Gastrocnemius medialis (tissue), 4 donors: ENCODE data around the gene GABARAPL2.

Experiments used
- POLR2A ChIP-seq, 2 donors: fragments of 450-650 bp; IDR thresholded peaks; one replicate each; pipeline ENCODE4 v1.6.1; 2017; ENCODE audit warnings: antibody characterized with exemption in 2 of 2, mild to moderate bottlenecking in 2 of 2, moderate library complexity in 2 of 2
- TF ChIP-seq, protein P1 (sequence below), 5 experiments: fragments of 450-650 bp in 3 of 5; fragments of 200-600 bp in 2 of 5; sonication (generic) in 2 of 5; IDR thresholded peaks in 4 of 5; conservative IDR thresholded peaks in 1 of 5; 1 replicate in 4 of 5; 2 replicates in 1 of 5; pipeline ENCODE4 v1.5.1; 2016 to 2019; ENCODE audit warnings: antibody characterized with exemption in 5 of 5, mild to moderate bottlenecking in 3 of 5, moderate library complexity in 3 of 5

DNA sequence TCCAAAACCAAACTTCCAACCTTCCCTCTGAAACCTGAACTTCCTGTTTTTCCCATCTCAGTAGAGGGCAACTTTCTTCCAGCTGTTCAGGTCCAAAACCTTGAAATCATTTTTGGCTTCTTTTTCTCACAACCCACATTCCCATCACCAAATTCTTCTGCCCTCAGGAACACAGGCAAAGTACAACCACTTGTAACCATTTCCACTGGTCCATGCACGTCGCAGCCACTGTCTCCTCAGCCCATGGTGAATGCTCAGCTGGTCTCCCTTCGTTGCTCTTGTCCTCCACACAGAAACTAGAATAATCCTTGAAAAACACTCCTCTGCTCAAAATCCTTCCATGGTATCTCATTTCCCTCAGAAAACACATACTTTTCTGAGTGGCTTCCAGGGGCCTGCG lies 60.6 kb downstream of the GABARAPL2 start:
- TF ChIP-seq, protein P1, sequence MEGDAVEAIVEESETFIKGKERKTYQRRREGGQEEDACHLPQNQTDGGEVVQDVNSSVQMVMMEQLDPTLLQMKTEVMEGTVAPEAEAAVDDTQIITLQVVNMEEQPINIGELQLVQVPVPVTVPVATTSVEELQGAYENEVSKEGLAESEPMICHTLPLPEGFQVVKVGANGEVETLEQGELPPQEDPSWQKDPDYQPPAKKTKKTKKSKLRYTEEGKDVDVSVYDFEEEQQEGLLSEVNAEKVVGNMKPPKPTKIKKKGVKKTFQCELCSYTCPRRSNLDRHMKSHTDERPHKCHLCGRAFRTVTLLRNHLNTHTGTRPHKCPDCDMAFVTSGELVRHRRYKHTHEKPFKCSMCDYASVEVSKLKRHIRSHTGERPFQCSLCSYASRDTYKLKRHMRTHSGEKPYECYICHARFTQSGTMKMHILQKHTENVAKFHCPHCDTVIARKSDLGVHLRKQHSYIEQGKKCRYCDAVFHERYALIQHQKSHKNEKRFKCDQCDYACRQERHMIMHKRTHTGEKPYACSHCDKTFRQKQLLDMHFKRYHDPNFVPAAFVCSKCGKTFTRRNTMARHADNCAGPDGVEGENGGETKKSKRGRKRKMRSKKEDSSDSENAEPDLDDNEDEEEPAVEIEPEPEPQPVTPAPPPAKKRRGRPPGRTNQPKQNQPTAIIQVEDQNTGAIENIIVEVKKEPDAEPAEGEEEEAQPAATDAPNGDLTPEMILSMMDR (IDR thresholded peaks at IDR 0.05 in 4 of 5, conservative IDR thresholded peaks at IDR 0.05 in 1 of 5): no peak
- no peak for TF ChIP-seq POLR2A (IDR thresholded peaks at IDR 0.05)
